HK-2 (cell line): ENCODE data around the gene MAP3K13.
A peak's percentile ranks its signal among the peaks of the same experiment; 100 is the strongest.

Source experiments
- DNase-seq: peaks from one replicate; pipeline ENCODE4 v3.0.0-alpha.2; 2018; ENCODE audit not compliant: unreplicated experiment

Gene MAP3K13, protein sequence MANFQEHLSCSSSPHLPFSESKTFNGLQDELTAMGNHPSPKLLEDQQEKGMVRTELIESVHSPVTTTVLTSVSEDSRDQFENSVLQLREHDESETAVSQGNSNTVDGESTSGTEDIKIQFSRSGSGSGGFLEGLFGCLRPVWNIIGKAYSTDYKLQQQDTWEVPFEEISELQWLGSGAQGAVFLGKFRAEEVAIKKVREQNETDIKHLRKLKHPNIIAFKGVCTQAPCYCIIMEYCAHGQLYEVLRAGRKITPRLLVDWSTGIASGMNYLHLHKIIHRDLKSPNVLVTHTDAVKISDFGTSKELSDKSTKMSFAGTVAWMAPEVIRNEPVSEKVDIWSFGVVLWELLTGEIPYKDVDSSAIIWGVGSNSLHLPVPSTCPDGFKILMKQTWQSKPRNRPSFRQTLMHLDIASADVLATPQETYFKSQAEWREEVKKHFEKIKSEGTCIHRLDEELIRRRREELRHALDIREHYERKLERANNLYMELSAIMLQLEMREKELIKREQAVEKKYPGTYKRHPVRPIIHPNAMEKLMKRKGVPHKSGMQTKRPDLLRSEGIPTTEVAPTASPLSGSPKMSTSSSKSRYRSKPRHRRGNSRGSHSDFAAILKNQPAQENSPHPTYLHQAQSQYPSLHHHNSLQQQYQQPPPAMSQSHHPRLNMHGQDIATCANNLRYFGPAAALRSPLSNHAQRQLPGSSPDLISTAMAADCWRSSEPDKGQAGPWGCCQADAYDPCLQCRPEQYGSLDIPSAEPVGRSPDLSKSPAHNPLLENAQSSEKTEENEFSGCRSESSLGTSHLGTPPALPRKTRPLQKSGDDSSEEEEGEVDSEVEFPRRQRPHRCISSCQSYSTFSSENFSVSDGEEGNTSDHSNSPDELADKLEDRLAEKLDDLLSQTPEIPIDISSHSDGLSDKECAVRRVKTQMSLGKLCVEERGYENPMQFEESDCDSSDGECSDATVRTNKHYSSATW

DNA sequence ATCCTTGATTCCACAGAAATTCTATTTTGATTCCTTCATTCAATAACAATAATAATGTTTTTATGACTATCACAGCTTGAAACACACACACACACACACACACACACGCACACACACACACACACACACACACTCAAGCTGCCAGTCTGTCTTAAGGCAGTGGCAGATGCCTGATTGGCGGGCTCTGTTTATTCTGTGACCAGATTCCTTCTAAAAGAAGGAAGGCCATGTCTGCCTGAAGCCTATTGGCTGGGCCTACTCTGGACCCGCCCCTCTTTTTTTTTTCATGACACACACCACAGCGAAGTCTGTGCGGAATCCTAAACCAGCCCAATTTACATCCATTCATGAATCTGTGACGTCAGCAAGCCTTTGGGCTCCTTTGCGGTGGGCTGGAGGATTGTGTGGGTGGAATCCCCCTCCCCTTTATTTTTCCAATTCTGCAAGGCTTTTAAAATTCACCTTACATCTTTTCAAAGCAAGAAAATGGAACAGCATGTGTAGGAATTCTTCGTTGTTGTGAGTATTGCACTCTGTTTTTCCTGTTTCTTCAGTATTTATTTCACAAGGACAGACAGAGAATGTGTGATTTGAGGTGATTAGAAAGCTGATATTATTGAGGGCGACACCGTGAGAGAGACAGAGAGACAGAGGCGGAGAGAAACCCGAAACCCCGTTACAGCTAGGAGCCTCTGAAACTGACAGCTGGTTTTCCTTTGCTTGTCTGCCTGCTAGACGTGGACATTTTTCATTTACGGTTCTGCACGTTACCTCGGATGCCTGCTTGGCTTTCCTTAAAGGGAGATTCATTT, at the start of gene MAP3K13:
Gene MAP3K13 (plus strand): TSS at position 287 of the 812 bp plus-strand sequence. CDS start 65,446 bp downstream, outside the sequence.
- peak; percentile 86 for DNase-seq

DNA sequence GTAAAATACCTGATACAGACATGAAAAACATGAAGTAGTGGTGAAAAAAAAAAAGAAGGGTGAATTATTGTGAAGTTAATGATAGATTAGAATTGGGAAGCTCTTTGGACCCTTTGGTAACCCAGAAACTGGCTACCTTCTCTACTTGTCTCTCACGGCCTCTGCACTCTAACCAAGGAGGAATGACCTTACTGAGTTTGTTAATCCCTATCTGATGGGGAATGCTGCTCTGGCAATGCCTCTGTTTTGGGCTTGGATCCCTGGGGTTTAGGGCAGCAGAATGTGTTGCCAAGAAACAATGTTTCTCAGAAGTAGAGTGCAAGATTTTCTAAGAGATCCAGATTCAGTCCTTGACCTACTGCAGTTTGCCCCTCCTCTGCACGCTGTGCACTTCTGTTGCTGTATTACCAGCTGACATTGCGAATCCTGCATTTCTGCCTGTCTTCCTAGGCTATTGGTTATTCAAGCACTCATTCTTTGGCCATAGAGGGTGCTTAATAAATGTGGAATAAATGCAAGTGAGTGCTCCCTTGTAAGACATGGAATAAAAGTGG, 49.2 kb upstream of the MAP3K13 start:
- DNase-seq, result no peak

DNA sequence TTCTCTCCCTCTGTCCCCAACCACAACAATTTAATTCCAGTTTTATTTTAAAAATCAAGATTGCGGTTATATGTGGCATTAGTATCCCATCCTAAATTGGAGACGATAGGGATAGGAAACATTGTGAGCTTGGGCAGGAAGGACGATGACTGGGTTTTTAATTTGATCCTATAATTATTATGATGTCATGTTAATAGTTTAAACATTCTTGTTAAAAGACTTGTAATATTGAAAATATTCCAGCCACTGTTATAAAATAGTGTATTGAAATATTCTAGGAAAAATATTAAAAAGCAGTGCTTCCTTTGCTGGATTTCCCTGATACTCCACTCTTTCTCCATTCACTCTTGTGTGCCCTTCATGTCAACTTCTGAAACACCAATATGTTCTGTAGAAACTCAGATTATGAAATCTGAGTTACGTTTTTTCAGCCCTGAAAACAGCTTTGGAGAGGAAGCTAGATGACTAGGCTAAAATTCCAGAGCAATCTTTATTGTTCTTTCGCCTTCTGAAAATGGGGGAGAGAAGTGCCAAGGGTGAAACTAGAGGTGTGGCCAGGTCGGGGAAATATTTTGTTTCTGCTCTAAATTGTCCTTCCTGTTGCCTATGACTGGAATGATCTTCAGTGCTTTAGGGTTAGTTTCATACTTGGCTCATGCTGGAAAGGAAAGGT, 46.1 kb upstream of the MAP3K13 start:
- no peak for DNase-seq

DNA sequence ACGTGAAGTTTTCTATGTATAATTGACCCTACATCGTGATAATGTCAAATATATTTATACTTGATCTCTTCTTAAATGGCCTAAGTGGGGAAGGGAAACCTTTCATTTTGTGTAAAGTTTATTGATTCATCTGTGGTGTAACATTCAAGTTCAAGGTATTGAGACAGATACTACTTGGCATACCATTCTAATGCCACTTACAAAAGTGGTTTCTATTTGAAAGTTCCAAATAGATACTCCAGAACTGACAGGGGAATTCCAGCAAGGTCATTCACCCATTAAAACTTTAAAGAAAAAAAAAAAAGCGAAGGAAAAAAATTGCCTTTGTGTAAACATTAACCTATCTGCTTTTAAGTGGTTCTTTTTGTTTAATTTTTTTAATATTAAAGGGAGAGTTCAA, 45.3 kb upstream of the MAP3K13 start:
- no peak for DNase-seq

DNA sequence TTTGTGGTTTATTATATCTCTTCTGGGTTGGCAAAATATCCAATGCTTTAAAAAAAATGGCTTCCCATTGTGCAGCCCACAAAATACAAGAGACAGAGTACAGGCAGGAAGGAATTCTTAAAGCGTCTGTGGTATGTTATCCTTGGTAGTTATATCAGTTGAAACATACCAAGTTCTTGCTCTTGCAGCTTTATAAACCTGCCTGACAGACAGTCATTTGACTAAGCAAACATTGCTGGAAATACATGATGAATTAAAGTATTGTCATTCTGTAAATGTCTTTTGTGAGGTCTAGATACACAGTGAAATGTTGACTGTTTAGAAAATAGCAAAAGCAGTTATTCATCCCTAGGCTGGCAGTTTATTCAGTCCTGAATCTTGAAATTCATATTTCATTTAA, 44.8 kb upstream of the MAP3K13 start:
- DNase-seq, result no peak

DNA sequence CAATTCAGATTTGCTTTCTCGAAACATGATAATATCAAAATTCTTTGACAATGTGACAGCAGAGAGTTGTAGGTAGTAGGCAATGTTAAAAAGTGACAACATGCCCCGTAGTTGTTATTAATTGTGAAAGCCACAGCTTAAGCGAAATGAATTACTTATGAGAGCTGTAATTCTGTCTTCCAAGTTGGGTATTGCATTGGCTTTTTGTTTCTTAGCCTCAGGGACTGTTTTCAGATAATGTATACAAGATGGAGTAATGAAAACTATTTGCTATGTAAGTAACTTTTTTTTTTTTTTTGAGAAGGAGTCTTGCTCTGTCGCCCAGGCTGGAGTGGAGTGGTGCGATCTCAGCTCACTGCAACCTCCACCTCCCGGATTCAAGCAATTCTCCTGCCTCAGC, 43.1 kb upstream of the MAP3K13 start:
- no peak for DNase-seq

DNA sequence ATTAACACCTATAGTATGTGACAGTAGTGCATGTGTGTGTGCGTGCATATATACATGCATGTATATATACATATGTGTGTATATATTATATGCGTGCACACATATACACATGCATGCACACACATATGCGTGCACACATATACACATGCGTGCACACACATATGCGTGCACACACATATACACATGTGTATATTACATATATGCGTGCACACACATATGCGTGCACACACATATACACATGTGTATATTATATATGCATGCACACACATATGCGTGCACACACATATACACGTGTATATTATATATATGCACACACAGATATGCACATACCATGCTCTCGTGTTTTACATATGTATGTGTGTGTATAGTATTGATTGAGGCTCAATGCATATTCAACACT, 42.0 kb upstream of the MAP3K13 start:
- no peak for DNase-seq

DNA sequence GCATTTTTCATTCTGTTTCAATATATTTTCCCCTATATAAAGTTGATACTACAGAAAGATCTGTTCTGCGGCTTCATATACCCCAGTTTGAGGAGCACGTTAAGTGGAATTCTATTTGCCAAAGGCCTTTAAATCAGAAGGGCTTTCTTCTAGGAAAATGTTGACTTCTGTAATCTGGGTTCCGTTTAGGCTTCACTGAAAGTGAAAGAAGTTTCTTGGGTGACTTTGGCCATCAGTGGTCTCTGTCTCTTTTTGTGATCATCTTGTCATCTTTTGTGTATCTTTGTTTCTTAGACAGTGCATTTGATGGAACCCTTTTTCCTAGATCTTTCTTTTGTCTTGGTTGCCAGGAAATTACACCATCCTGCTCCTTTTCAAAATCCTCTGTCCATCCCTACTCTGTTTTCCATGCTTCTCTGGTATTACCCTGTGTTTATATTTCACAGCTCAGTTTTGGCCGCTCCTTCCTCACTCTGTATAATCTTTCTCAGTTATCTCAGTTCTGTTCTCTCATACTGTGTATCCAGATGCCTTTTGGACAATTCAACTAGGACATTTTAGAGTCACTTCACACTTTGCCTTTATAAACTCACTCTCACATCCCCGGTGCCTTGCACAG, 40.7 kb upstream of the MAP3K13 start:
- no peak for DNase-seq

DNA sequence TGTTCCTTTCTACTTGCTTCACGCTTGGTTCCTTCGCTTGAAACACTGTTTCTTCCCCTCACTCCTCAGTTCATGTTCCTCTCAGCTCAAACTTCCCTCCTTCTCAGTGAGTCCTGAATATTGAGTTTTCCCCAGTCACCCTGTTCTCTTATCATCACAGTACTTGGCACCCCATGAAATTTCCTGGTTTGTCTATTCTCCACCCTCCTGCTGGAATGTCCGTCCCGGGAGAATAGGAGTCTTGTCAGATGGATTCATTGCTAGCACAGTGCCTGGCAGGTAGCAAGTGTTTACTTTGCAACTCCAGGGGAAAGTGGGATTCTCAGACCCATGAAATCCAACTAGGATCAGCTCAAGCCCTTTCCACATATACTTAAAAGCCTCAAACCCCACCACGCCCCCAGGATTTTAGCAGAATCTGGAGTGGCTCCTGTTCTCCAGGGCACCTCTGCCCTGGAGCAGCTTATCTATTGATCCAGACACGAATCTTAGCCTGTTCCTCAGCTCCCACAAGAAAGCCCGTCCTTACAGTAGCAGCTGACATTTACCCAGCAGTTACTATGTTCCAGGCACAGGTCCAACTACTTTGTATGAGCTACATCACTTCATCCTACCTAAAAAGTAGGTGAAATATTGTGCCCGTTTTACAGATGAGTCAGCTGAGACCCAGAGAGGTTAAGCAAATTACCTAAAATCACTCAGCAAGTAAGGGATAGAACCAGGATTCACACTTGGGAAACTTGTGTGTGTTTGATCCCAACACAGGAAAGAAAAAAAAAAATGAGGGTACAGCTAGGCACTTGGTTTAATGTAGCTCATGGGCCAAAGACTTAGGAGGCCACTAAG, 36.8 kb upstream of the MAP3K13 start:
- no peak for DNase-seq

DNA sequence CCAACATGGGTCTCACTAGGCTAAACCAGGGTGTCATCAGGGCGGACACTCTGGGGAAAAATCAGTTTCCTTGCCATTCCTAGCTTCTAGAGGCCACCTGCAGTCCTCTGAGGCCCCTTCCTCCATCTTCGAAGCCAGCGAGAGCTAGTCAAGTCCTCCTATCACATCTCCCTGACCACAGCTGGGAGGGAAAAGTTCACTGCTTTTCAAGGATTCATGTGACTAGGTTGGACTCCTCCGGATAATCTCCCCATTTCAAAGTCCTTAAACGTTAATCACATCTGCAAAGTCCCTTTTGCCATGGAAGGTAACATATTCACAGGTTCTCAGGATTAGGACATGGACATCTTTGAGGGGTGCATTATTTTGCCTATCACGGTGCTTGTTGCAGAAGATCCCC, 35.9 kb upstream of the MAP3K13 start:
- no peak for DNase-seq

DNA sequence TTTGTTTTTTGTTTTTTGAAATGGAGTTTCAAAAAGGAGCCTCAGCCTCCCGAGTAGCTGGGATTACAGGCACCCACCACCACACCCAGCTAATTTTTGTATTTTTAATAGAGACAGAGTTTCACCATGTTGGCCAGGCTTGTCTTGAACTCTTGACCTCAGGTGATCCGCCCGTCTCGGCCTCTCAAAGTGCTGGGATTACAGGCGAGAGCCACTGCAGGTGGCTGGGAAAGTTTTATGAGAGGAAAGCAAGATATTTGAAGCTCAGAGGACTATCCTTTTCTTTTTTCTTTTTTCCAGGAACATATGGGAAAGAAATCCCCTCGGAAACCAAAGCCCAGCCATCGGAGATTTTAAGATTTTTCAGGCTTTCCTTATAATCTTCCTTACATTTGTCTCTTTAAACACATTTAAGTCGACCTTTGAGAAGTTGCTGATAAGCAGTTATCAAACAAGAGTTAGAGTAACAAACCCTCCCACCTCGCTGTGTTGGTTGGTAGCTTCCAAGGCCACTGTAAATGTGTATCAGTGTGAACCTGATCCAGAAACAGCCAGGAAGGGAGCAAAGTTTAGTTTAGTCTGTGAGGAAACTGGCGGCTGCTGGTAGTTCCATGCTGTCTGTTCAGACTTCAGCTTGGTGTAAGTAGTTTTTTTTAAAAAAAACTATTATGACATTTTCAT, 34.5 kb upstream of the MAP3K13 start:
- DNase-seq, result no peak

DNA sequence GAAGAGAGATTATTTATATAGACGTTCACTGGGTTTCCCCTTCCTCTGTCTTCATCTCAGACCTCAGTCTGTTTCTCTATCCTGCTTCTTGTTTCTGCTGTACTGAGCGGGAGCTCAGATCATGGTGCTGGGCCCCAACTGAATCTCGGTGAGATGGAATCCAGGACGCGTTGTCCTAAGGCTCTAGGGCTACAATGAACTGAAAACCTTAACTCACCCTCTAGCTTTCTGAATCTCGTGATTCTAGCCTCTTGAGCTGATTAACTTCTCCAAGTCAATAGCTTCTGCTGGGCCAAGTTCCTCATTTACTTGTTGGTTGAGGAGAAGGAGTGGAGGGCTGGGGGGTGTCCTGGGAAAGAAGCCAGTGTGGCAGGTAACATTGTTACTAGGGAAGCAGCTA, 32.7 kb upstream of the MAP3K13 start:
- DNase-seq, result no peak

DNA sequence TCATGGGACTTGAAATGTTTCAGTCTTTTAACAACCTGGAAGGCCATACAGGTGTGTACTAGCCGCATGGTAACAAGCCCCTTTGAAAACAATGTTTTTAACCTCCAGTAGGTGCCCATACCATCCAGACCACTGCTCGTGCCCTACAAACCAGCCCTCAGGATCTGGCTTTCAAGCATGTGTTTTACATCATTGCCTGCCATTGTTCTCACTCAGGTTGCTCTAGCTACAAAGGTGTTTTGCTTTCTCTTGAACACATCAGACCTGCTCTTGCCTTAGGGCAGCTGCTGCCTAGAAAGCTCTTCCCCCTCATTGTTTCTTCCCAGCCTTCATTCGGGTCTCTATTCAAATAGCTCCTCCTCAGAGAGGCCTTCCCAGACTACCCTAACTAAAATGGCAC, 32.3 kb upstream of the MAP3K13 start:
- DNase-seq, result no peak

DNA sequence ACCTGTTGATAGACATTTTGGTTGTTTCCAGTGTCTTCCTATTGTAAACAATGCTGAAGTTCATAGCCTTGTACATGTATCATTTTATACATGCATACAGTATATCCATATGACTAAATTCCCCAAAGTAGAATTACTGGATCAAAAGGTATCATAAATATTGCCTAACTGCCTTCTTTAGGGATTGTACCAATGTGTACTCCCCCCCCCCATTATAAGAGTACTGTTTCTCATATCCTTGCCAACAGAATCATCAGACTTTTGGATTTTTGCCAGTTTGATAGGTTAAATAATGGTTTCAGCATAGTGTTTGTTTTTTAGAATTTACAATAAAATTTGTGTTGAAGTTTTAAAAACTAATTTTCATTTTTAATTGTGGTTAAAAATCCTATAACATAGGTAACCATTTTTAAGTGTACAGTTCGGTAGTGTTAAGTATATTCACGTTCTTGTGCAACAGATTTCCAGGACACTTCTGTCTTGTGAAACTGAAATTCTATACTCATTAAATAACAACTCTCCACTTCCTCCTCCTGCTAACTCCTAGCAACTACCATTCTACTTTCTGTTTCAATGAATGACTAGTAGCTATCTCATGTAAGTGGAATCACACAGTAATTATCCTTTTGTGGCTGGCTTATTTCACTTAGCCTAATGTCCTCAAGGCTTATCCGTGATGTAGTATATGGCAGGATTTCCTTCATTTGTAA, 30.8 kb upstream of the MAP3K13 start:
- DNase-seq, result no peak

DNA sequence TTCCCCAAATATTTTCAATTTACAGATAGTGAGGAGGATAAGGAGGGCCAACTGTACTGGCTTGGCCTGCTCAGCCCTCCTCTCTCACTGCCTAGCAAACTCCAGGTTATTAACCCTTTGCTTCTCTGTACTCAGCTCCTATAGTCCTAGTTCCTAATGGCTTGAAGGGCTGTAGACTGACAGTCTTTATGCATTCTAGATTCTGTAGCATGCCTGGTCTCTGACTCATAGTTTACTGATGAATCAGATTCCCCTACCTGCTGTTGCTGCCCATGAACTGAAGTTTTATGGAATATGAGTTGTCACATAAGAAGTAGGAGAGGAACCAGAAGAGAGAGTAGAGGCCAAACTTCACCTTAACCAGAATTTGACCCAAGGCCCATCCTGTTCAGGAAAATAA, 27.1 kb upstream of the MAP3K13 start:
- no peak for DNase-seq

DNA sequence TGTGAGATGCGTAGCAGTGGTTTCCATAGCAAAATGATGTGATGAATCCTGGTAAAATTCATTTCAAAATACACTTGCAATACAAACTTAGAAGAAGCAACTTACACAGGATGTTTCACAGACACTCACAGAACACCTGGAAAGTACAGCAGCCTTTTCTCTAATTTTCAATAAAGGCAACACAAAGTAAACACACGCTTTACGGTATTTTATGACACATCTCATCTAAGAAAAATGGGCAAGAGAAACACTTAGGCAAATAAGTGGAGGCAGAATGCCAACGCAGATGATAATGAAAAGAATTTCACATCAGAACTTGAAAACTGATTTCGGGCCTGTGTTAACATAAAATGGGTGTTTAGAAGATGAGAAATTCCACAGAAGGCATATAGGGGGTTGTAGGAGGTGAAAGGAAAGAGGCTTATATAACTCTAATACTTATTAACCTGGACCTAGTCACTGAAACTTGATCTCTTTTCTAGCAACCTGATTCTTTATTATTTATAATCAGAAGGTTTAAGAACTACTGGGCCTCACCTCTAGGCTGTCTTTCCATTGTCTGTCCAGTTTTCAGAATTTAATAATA, 25.6 kb upstream of the MAP3K13 start:
- DNase-seq, result no peak

DNA sequence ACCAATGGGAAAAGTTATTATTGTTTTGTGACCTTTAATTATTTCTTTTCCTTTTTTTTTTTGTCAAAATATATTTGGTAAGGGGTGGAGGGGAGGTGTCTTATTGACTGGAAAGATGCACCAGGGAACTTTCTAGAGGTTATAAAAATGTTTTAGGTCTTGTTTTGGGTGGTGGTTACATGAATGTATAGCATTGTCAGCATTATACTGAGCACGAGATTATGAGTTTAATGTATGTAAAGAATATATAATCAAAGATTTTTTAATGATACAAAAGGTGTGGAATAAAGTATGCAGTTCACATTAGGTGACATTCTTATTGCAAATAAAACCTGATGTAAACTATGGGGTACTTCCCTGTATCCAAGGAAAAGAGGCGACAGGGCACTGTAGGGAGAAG, 23.0 kb upstream of the MAP3K13 start:
- no peak for DNase-seq

DNA sequence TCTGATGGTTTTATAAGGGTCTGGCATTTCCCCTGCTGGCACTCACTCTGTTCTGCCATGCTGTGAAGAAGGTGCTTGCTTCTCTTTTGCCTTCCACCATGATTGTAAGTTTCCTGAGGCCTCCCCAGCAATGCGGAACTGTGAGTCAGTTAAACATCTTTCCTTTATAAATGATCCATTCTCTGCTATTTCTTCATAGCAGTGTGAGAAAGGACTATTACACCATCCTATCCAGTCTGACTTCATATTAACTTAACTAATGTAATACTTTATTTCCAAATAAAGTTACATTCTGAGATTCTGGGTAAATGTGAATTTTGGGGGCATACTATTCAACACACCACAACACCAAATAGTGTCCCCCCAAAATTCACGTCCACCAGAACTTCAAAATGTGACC, 22.2 kb upstream of the MAP3K13 start:
- no peak for DNase-seq
